ENCODE measurements around the gene ZNF121.
"Not testable (repeated sequence)": the region's sequence is repeated elsewhere in the genome, so short reads cannot be mapped to it uniquely, and the experiment has no call there.

Gene ZNF121

GRCh38 chr19:9584073-9584833 lies at the start of gene ZNF121:
Gene ZNF121 (minus strand): TSS chr19:9584504. CDS start chr19:9568097, 16,407 bp downstream.
- DNase-seq = peak; percentile 41 to 91 (median 76)

GRCh38 chr19:9627856-9628255 lies 43.6 kb upstream of the ZNF121 start:
- no peak for DNase-seq

- DNase-seq = no peak
These were observed 38.2 kb upstream of the ZNF121 start for GRCh38 chr19:9622531-9622930.

- peak; percentile 53 to 99 (median 81) for DNase-seq
These were observed 37.1 kb upstream of the ZNF121 start, which contains the start of gene ZNF561 for GRCh38 chr19:9621156-9622037. Gene ZNF561 (minus strand): TSS chr19:9621232. CDS start chr19:9619456, 1,776 bp downstream.

- no peak for DNase-seq
These were observed 36.5 kb upstream of the ZNF121 start for GRCh38 chr19:9620842-9621155.

GRCh38 chr19:9615844-9616243 lies 31.5 kb upstream of the ZNF121 start:
- DNase-seq = no peak

- no peak for DNase-seq
These were observed 26.3 kb upstream of the ZNF121 start for GRCh38 chr19:9610484-9611113.

- no peak for DNase-seq
These were observed 24.6 kb upstream of the ZNF121 start for GRCh38 chr19:9608912-9609311.

- no peak for DNase-seq
These were observed 12.7 kb upstream of the ZNF121 start for GRCh38 chr19:9597027-9597426.

GRCh38 chr19:9586764-9587163 lies 2.5 kb upstream of the ZNF121 start:
- DNase-seq = peak in 37 of 51 donors; percentile 0 to 51 (median 12)

- DNase-seq = not testable (repeated sequence)
These were observed 2.1 kb downstream of the ZNF121 start for GRCh38 chr19:9582081-9582725.

GRCh38 chr19:9580728-9581127 lies 3.6 kb downstream of the ZNF121 start:
- DNase-seq = no peak

- DNase-seq = no peak
These were observed 14.0 kb downstream of the ZNF121 start for GRCh38 chr19:9570255-9570654.

GRCh38 chr19:9566729-9567128 lies 17.6 kb downstream of the ZNF121 start:
- no peak for DNase-seq

- no peak for DNase-seq
These were observed 18.2 kb downstream of the ZNF121 start for GRCh38 chr19:9565900-9566705.

- DNase-seq = no peak
These were observed 31.6 kb downstream of the ZNF121 start for GRCh38 chr19:9552536-9553274.

- DNase-seq = no peak
These were observed 36.4 kb downstream of the ZNF121 start for GRCh38 chr19:9547870-9548269.

- DNase-seq = not testable (repeated sequence)
These were observed 43.0 kb downstream of the ZNF121 start for GRCh38 chr19:9541281-9541680.

- not testable (repeated sequence) for DNase-seq
These were observed 44.4 kb downstream of the ZNF121 start for GRCh38 chr19:9539921-9540320.

- DNase-seq = not testable (repeated sequence)
These were observed 45.1 kb downstream of the ZNF121 start for GRCh38 chr19:9539201-9539600.
